Fibroblast of villous mesenchyme (primary cell): Measurements from ENCODE around the gene CACYBP. TPM values are rescaled to one million over a fixed set of nuclear protein-coding genes. Genes with fewer than 3 reads are reported as not detected.

Source experiments
- DNase-seq: peaks from one replicate; pipeline ENCODE4 v3.0.0-alpha.2; 2010; ENCODE audit warnings: low read depth
- H3K4me3 ChIP-seq: 2 replicates; pipeline ENCODE4 v1.5.1; 2011; ENCODE audit warnings: low read depth, mild to moderate bottlenecking, low read length
- small RNA-seq: library from RNA; depleted of rRNA; stranded (forward); fragments of <200 nt; gene quantifications from one replicate; pipeline ENCODE3, GENCODE V24; 2012
- total RNA-seq: library from RNA; depleted of rRNA; stranded (reverse); fragments of >200 nt; gene quantifications from 2 replicates; pipeline ENCODE4 v1.2.3, GENCODE V29; 2012
- TF ChIP-seq, protein P1 (sequence below): IDR thresholded peaks from 2 replicates; pipeline ENCODE4 v1.5.1; 2012; ENCODE audit warnings: low read depth, mild to moderate bottlenecking, low read length; ENCODE audit not compliant: insufficient read depth

Gene CACYBP
- total RNA-seq, 1 donor = 222 TPM

GRCh38 chr1:175050992-175051391 lies 51.2 kb downstream of the CACYBP start:
- TF ChIP-seq, protein P1, sequence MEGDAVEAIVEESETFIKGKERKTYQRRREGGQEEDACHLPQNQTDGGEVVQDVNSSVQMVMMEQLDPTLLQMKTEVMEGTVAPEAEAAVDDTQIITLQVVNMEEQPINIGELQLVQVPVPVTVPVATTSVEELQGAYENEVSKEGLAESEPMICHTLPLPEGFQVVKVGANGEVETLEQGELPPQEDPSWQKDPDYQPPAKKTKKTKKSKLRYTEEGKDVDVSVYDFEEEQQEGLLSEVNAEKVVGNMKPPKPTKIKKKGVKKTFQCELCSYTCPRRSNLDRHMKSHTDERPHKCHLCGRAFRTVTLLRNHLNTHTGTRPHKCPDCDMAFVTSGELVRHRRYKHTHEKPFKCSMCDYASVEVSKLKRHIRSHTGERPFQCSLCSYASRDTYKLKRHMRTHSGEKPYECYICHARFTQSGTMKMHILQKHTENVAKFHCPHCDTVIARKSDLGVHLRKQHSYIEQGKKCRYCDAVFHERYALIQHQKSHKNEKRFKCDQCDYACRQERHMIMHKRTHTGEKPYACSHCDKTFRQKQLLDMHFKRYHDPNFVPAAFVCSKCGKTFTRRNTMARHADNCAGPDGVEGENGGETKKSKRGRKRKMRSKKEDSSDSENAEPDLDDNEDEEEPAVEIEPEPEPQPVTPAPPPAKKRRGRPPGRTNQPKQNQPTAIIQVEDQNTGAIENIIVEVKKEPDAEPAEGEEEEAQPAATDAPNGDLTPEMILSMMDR = no peak
- no peak for DNase-seq
- H3K4me3 ChIP-seq = no peak overlapping the region

DNA sequence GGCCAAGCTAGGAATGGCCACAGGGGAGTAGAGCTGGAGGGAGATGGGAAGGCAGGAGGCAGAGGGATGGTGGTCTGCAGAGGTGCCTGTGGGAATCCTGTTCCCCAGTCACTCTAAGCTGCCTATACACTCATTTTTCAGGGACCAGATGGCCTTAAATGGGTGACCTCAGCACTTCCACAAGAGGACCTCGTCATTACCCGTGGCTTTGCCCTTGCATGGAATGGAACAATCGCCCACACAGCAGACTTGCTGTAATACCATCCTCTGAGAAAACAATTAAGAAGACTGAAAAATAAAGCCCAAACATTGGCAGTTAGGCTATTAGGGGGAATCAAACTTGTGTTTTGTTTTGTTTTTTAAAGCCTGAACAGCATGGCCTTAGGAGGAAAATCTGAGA lies 55.0 kb downstream of the CACYBP start:
- no peak overlapping the region for H3K4me3 ChIP-seq
- DNase-seq = no peak
- TF ChIP-seq, protein P1 = no peak

Small RNA genes lying within 50 kb of the gene (small RNA-seq; reads per million reads assigned to genes)
- gene RF00019 = not detected
- not detected for gene RNU6-307P

Other genes with a start within 250 kb of the CACYBP start
- gene MRPS14, start 23.5 kb downstream of the CACYBP start, total RNA-seq = 22.2 and 25.9 TPM in 2 replicates
- not detected in 2 replicates for gene TNN, start 67.9 kb downstream of the CACYBP start, total RNA-seq
- gene KIAA0040, start 192.8 kb downstream of the CACYBP start, total RNA-seq = under 0.01 and 0.64 TPM in 2 replicates